Measurements from ENCODE around the gene ICAM4.
A peak's percentile ranks its signal among the peaks of the same experiment; 100 is the strongest.

Gene ICAM4

DNA sequence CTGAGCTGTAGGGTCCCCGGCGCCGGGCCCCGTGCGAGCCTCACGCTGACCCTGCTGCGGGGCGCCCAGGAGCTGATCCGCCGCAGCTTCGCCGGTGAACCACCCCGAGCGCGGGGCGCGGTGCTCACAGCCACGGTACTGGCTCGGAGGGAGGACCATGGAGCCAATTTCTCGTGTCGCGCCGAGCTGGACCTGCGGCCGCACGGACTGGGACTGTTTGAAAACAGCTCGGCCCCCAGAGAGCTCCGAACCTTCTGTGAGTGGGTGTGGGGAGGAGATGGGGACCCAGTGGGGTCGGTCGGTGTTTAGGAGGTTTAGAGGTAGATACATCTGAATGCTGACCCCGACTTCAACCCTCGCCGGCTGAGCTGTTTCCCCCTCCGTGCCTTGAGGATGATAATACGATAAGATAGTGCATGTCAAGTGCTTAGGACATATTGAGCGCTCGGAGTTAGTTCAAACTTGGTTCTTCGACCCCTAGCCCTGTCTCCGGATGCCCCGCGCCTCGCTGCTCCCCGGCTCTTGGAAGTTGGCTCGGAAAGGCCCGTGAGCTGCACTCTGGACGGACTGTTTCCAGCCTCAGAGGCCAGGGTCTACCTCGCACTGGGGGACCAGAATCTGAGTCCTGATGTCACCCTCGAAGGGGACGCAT is 4.9 kb downstream of the ICAM4 start:
- no peak for DNase-seq

- DNase-seq = no peak
These were observed 5.5 kb downstream of the ICAM4 start for GRCh38 chr19:10292206-10292788.

- no peak for DNase-seq
These were observed 6.3 kb downstream of the ICAM4 start for GRCh38 chr19:10292789-10293636.

GRCh38 chr19:10293637-10294367 is 7.0 kb downstream of the ICAM4 start:
- DNase-seq = no peak

DNA sequence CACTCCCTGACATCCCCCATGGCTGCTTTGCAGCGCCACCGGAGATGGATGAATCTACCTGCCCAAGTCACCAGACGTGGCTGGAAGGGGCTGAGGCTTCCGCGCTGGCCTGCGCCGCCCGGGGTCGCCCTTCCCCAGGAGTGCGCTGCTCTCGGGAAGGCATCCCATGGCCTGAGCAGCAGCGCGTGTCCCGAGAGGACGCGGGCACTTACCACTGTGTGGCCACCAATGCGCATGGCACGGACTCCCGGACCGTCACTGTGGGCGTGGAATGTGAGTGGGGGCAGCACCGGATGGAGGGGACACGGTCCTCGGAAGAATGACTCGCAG is 7.6 kb downstream of the ICAM4 start:
- DNase-seq = no peak

DNA sequence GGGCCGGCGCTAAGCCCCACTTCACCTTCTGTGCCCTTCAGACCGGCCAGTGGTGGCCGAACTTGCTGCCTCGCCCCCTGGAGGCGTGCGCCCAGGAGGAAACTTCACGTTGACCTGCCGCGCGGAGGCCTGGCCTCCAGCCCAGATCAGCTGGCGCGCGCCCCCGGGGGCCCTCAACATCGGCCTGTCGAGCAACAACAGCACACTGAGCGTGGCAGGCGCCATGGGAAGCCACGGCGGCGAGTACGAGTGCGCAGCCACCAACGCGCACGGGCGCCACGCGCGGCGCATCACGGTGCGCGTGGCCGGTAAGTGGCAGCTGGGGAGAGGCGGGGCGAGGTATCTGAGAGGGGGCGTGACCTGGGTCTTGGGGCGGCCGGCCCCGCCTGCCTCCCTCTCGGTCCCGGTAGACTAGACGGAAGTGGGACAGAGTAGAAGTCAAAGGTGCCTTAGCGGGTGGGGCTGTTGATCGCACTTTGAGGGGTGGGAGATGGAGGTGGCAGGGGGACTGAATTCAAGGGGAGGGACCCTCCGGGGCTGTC is 8.6 kb downstream of the ICAM4 start:
- DNase-seq = no peak

DNA sequence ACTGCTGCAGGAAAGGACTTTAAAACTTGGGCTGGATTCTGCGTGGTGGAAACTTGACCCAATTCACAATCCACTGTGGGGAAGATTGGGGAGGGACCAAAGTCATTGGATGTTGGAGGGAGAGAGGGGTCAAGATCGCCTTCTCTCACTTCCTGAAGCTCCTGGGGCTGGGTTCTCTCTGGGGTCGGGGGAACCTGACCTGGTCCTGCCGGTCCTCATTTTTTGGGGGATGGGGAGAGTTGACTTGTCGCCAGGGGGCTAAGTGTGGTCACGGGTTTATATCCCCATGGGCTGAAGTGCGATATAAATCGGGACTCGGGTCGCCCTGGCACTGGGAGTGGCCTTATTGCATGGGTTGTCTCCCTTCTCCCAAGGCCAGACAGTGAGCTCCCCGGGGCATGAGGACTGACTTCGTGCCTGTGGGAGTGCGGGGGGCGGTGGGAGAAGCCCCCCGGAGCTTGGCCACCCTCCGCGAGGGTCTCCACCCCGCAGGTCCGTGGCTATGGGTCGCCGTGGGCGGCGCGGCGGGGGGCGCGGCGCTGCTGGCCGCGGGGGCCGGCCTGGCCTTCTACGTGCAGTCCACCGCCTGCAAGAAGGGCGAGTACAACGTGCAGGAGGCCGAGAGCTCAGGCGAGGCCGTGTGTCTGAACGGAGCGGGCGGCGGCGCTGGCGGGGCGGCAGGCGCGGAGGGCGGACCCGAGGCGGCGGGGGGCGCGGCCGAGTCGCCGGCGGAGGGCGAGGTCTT is 9.3 kb downstream of the ICAM4 start:
- no peak for DNase-seq

DNA sequence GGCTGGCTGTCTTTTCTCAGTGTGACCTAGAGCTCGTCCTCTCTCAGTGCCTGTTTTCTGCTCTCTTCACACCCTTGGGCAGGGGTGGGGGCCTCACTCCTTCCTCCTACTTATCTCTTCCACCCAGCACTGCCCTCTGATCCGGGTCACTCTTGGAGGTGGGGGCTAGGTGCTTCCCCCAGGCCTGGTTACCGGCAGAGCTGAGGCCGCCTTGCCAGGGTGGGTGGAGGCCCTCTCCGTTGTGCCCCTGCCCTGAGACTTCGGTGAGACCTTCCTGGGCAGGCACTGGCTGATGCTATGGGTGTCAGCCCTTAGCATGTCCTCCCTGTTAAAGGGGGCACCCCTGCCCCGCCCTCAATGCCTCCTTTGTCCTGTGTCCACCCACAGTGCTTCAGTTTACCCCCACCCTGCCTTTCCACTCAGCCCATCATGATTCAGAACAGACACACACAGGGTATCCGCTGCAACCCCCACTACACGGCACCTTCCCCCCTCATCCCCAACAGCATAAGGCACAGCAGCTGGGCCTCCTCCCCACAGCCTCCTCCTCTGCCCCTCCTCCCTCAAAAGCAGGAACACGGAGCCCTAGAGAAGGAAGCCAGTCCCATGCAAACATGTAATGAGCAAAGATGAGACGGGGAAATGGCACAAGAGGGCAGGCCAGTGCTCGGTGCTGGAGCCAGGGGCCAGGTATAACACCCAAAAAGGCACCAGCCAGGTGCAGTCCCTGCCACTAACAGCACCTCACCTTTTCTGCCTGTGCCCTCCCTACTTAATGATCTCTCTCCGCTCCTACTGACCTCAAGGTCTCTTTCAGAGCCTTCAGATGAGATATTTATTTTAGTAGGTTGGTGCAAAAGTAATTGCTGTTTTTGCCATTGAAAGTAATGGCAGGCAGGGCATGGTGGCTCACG is 13.0 kb downstream of the ICAM4 start:
- DNase-seq = no peak

DNA sequence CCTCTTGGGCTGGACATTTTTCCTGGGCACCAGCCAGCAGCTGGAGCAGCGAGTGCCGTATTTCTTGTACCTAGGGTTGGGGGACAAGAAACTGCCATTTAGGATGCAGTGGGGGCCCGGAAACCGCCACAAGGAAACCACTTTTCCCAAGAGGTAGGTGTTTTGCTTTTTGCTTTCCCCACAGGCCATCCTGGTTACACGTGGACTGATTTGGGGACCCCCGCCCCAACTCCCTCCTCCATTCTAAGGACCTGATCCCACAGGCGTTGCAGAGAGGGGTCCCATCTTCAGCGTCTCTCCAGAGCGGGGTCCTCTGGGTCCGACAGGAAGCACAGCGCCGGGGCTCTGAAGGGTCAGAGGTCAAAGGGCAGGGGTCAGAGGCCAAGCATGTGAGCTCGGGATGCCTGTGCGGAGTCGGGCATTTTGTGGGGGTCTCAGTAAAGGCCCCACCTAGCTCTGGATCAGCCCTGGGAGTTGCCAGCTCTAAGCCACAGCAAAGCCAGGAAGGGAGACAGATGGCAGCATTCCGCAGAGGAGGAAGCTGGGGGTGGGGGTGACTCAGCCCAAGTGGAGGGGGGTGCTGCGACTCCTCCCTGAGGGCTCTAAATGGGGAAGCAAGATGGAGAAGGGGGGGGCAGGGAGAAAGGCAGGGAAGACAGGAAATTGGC is 18.5 kb downstream of the ICAM4 start:
- DNase-seq = no peak

DNA sequence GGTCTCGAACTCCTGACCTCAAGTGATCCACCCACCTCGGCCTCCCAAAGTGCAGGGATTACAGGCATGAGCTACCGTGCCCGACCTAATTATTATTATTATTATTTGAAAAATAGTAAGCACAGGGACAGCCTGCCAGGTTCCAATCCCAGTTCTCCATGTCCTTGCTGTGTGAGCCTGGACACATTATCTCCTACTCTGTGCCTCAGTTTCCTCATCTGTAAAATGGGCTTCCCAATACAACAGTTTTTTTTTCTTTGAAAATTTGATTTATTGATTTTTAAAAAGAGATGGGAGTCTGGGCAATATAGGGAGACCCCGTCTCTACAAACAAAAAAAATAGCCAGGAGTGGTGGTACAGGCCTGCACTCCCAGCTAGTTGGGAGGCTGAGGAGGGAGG is 19.6 kb downstream of the ICAM4 start:
- no peak for DNase-seq

DNA sequence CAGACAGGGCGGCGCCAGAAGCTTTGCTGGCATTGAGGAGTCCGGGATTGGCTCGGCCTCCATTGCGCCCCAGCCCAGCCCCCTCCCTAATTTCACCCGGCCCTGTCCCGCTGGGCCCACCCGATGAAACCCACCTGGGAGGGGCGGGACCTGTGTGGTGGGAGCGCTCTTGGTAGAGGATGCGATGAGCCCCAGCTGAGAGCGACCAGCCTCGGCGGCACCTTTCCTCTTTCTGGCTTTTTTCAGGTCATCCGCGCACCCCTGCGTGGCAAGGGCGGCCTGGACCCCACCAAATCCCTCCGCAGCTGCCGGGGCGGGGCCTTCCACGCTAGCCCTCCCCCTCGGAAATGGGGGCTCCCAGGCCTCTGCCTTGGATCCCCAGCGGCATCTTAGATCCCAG is 22.7 kb downstream of the ICAM4 start, which contains the start of gene ZGLP1:
Gene ZGLP1, minus strand, starts transcription at position 393 of the 400 bp plus-strand sequence.
- no peak for DNase-seq

- peak; percentile 84 for DNase-seq
These were observed 28.8 kb downstream of the ICAM4 start, which contains the start of gene FDX2 for GRCh38 chr19:10315335-10316214. TSS of gene FDX2 (minus strand) at chr19:10316015. CDS start at chr19:10315996, 19 bp downstream.

GRCh38 chr19:10316229-10317044 is 29.7 kb downstream of the ICAM4 start:
- DNase-seq = no peak

- DNase-seq = no peak
These were observed 30.5 kb downstream of the ICAM4 start for GRCh38 chr19:10317045-10317856.

- DNase-seq = no peak
These were observed 31.2 kb downstream of the ICAM4 start for GRCh38 chr19:10317857-10318462.

GRCh38 chr19:10318807-10319682 is 32.3 kb downstream of the ICAM4 start:
- DNase-seq = no peak
